Bronchial epithelial cell (primary cell): ENCODE data around the gene GPX2. TPM values are rescaled to one million over a fixed set of nuclear protein-coding genes. Genes with fewer than 3 reads are reported as not detected.
A peak's percentile ranks its signal among the peaks of the same experiment; 100 is the strongest.

Experiments
- DNase-seq: peaks from one replicate; pipeline ENCODE4 v3.0.0-alpha.2; 2010; ENCODE audit warnings: low read depth
- FAIRE-seq: peaks from 2 replicates; lab custom pipeline; 2011; peaks lifted over from hg19 to GRCh38; lab: Jason Lieb, UNC
- H3K27me3 ChIP-seq: 2 replicates; pipeline ENCODE4 v1.5.1; 2011; ENCODE audit warnings: low read length; ENCODE audit not compliant: control insufficient read depth, insufficient read depth
- H3K36me3 ChIP-seq: 2 replicates; pipeline ENCODE4 v1.5.1; 2011; ENCODE audit warnings: low read length; ENCODE audit not compliant: control insufficient read depth, insufficient read depth
- H3K4me3 ChIP-seq: 2 replicates; pipeline ENCODE4 v1.5.1; 2011; ENCODE audit warnings: mild to moderate bottlenecking, low read depth, low read length, control low read depth
- CTCF ChIP-seq: IDR thresholded peaks from 2 replicates; pipeline ENCODE4 v1.5.1; 2011; ENCODE audit warnings: mild to moderate bottlenecking, moderate library complexity, low read length, control low read depth, inconsistent platforms; ENCODE audit not compliant: insufficient read depth, severe bottlenecking
- total RNA-seq: library from RNA; depleted of rRNA; stranded (reverse); fragments of >200 nt; gene quantifications from 2 replicates; pipeline ENCODE4 v1.2.1, GENCODE V29; 2014

GPX2 gene
- total RNA-seq, 1 donor from 2014 or later: 1.3 TPM

- FAIRE-seq (no peak), DNase-seq (no peak)
- H3K4me3 ChIP-seq: no peak overlapping the region
- no peaks in the 10 kb centered on the region for H3K27me3 ChIP-seq
- H3K36me3 ChIP-seq: no peaks in the 10 kb centered on the region
- TF ChIP-seq CTCF: no peak
Observed at GRCh38 chr14:64947710-64948611, 5.4 kb upstream of the GPX2 start.

GRCh38 chr14:64946310-64947045 lies 3.9 kb upstream of the GPX2 start:
- Histone ChIP-seq H3K4me3 (no peak overlapping the region), H3K36me3 (no peaks in the 10 kb centered on the region), H3K27me3 (no peaks in the 10 kb centered on the region)
- DNase-seq (no peak), FAIRE-seq (no peak)
- TF ChIP-seq CTCF: no peak

- no peak overlapping the region for H3K4me3 ChIP-seq
- no peak for TF ChIP-seq CTCF
- FAIRE-seq (no peak), DNase-seq (no peak)
- H3K36me3 ChIP-seq: no peaks in the 10 kb centered on the region
- H3K27me3 ChIP-seq: no peaks in the 10 kb centered on the region
Observed at GRCh38 chr14:64945431-64946178, 3.1 kb upstream of the GPX2 start.

- FAIRE-seq (no peak), DNase-seq (no peak)
- H3K27me3 ChIP-seq: no peaks in the 10 kb centered on the region
- no peaks in the 10 kb centered on the region for H3K36me3 ChIP-seq
- TF ChIP-seq CTCF: no peak
- no peak overlapping the region for H3K4me3 ChIP-seq
Observed at GRCh38 chr14:64944861-64945260, 2.3 kb upstream of the GPX2 start.

GRCh38 chr14:64944041-64944440 lies 1.5 kb upstream of the GPX2 start:
- H3K4me3 ChIP-seq: no peak overlapping the region
- DNase-seq: no peak
- peaks cover 2% of the 10 kb centered on the region for H3K36me3 ChIP-seq
- no peaks in the 10 kb centered on the region for H3K27me3 ChIP-seq
- TF ChIP-seq CTCF: no peak
- peak; percentile 91 for FAIRE-seq
